Spinal cord (tissue), 10 donors: ENCODE measurements around the gene UBE2U. TPM values are rescaled to one million over a fixed set of nuclear protein-coding genes. Genes with fewer than 3 reads are reported as not detected.
"Not testable (repeated sequence)": the region's sequence is repeated elsewhere in the genome, so short reads cannot be mapped to it uniquely, and the experiment has no call there.

Experiments used
- DNase-seq, 6 donors: peaks; one replicate each; pipeline versions ENCODE4 v3.0.0 to v3.0.0-alpha.2; 2013 to 2015; ENCODE audit warnings: low spot score in 6 of 6, low read depth in 4 of 6
- H3K27ac ChIP-seq: one replicate; pipeline ENCODE4 v1.5.1; 2013; ENCODE audit warnings: low read depth, low read length, control low read depth
- H3K27me3 ChIP-seq: one replicate; pipeline ENCODE4 v1.6.1; 2013; ENCODE audit warnings: low read length; ENCODE audit not compliant: control insufficient read depth, insufficient read depth
- H3K36me3 ChIP-seq: one replicate; pipeline ENCODE4 v1.6.1; 2013; ENCODE audit warnings: low read length; ENCODE audit not compliant: control insufficient read depth, insufficient read depth
- H3K4me1 ChIP-seq: one replicate; pipeline ENCODE4 v1.6.1; 2013; ENCODE audit warnings: low read length; ENCODE audit not compliant: control insufficient read depth, insufficient read depth
- H3K4me3 ChIP-seq: one replicate; pipeline ENCODE4 v1.5.1; 2013; ENCODE audit warnings: low read depth, low read length, control low read depth
- H3K9me3 ChIP-seq: one replicate; pipeline ENCODE4 v1.6.1; 2013; ENCODE audit warnings: low read length; ENCODE audit not compliant: control insufficient read depth, insufficient read depth
- WGBS: methylation state at CpG from one replicate; pipeline ENCODE4 v1.1.5; 2013; ENCODE audit warnings: missing lambda C conversion rate; ENCODE audit not compliant: insufficient coverage; 5-methylcytosine and 5-hydroxymethylcytosine counted together
- polyA plus RNA-seq, 2 donors: library from polyadenylated mRNA; unstranded; fragments of 120-200 nt; gene quantifications; one replicate each; pipeline ENCODE4 v1.2.1, GENCODE V29; 2013; ENCODE audit not compliant: insufficient read length in 2 of 2
- total RNA-seq, 2 donors: library from RNA; depleted of rRNA in 1 of 2; stranded (reverse); fragments of 120-200 nt in 1 of 2; fragments of >200 nt in 1 of 2; gene quantifications; one replicate each; pipeline versions ENCODE4 v1.2.3 to v1.2.4, GENCODE V29; 2013 to 2014
- donor health status: healthy.

Gene UBE2U
- total and polyA plus RNA-seq, 4 donors = not detected

- no peak overlapping the region for H3K4me3 ChIP-seq
- no peaks in the 10 kb centered on the region for H3K9me3 ChIP-seq
- no peaks in the 10 kb centered on the region for H3K27me3 ChIP-seq
- H3K36me3 ChIP-seq = no peaks in the 10 kb centered on the region
- no peak overlapping the region for H3K27ac ChIP-seq
- H3K4me1 ChIP-seq = no peaks in the 10 kb centered on the region
- DNase-seq = peak in 2 of 6 donors; percentile 24 to 37
Measured at GRCh38 chr1:64231654-64232053, 28.2 kb downstream of the UBE2U start.

DNA sequence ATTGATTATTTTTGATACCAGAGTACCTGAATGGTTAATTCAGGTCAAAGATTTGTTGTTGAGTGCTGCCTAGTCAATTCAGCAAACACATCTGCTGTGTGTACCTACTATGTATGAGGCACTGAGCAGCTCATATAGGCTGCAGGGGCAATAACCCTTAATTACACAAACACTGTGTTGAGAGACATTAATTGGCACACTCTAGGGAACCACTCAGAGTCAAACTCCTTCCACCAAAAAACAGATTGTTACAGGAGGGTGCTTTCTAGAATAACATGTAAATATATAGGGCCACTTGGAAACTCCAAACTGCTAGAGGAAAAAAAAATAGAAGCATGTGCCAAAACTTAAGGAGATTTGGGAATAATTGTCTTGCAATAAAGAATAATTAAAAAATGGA is 31.3 kb downstream of the UBE2U start:
- H3K27ac ChIP-seq = no peak overlapping the region

DNA sequence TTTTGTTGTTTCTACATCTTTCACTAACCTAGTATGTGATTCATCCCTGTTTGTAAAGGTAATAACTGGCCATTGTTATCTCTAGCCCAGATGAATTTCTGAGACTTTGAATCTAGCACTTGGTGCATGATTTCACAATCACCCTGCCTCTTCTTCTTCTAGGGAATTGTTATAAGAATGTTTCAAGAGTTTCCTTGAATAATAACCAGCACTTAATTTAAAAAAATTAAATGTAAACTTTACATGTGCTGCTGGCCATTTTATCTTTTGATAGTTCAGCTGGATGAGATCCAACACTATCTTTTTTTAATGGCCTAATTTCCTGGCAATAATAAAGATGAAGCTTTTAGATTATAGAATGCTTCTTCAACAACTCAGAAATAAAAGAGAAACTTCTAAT is 31.8 kb downstream of the UBE2U start:
- Histone ChIP-seq H3K36me3 (no peaks in the 10 kb centered on the region), H3K9me3 (no peaks in the 10 kb centered on the region), H3K27ac (no peak overlapping the region), H3K4me1 (no peaks in the 10 kb centered on the region), H3K4me3 (no peak overlapping the region), H3K27me3 (no peaks in the 10 kb centered on the region)
- no peak for DNase-seq

More for the DNA sequence above, 31.3 kb downstream of the UBE2U start:
- H3K36me3 ChIP-seq = no peaks in the 10 kb centered on the region
- H3K4me1 ChIP-seq = no peaks in the 10 kb centered on the region
- no peak overlapping the region for H3K4me3 ChIP-seq
- no peak for DNase-seq
- H3K27me3 ChIP-seq = no peaks in the 10 kb centered on the region
- H3K9me3 ChIP-seq = no peaks in the 10 kb centered on the region

DNA sequence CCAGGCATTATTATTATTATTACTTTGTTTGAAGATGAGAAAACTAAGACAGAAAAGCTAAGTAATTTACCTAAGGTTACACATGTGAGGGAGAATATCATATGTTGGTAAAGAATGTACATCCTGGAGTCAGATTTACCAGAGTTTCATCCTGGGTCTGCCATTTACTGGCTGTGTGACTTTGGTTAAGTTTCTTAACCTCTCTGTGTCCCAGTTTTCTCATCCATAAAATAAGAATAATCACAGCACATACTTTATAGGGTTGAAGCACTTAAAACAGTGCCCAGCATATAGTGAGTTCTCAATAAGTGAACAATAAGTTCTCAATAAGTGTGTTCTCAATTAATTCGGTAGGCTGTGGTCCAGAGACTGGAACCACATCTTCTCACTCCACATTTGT is 32.5 kb downstream of the UBE2U start:
- WGBS = no CpG with 5 or more reads among the region's 1 CpG

DNA sequence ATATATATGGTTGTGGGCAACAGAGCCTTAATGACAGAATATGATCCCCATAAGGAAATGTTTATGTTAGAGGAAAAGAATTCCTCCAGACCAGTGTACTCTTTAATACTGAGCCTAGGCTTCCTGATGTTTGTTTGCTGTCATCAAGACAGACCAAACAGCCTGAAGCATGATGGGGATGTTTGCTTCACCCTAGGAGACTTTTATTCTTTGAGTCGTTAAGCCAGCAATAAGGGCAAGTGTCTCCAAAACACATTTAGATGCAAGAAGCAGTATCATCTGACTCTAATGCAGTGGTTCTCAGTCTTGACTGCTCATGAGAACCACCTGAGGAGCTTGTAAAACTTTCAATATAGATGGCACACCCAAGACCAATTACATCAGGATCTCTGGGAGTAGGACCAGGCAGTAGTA is 33.1 kb downstream of the UBE2U start:
- Histone ChIP-seq H3K4me3 (no peak overlapping the region), H3K9me3 (no peaks in the 10 kb centered on the region), H3K36me3 (no peaks in the 10 kb centered on the region), H3K27ac (no peak overlapping the region), H3K27me3 (no peaks in the 10 kb centered on the region), H3K4me1 (no peaks in the 10 kb centered on the region)
- WGBS = no CpG with 5 or more reads among the region's 1 CpG
- DNase-seq = no peak

More for the DNA sequence above, 32.5 kb downstream of the UBE2U start:
- no peaks in the 10 kb centered on the region for H3K9me3 ChIP-seq
- no peak for DNase-seq
- H3K27me3 ChIP-seq = no peaks in the 10 kb centered on the region
- no peak overlapping the region for H3K27ac ChIP-seq
- no peaks in the 10 kb centered on the region for H3K36me3 ChIP-seq
- no peaks in the 10 kb centered on the region for H3K4me1 ChIP-seq
- H3K4me3 ChIP-seq = no peak overlapping the region

GRCh38 chr1:64239519-64239918 is 36.1 kb downstream of the UBE2U start:
- not testable (repeated sequence) for H3K4me1 ChIP-seq, H3K27ac ChIP-seq, H3K4me3 ChIP-seq, H3K27me3 ChIP-seq, DNase-seq, H3K36me3 ChIP-seq, H3K9me3 ChIP-seq
- WGBS = no CpG with 5 or more reads among the region's 4 CpGs

GRCh38 chr1:64240206-64240605 is 36.8 kb downstream of the UBE2U start:
- Histone ChIP-seq H3K9me3 (no peaks in the 10 kb centered on the region), H3K27me3 (no peaks in the 10 kb centered on the region), H3K27ac (no peak overlapping the region), H3K36me3 (no peaks in the 10 kb centered on the region), H3K4me1 (no peaks in the 10 kb centered on the region), H3K4me3 (no peak overlapping the region)
- DNase-seq = no peak

- no peaks in the 10 kb centered on the region for H3K4me1 ChIP-seq
- H3K9me3 ChIP-seq = no peaks in the 10 kb centered on the region
- DNase-seq = no peak
- H3K27me3 ChIP-seq = no peaks in the 10 kb centered on the region
- H3K27ac ChIP-seq = no peak overlapping the region
- no peaks in the 10 kb centered on the region for H3K36me3 ChIP-seq
- no peak overlapping the region for H3K4me3 ChIP-seq
Measured at GRCh38 chr1:64241069-64241468, 37.6 kb downstream of the UBE2U start.

DNA sequence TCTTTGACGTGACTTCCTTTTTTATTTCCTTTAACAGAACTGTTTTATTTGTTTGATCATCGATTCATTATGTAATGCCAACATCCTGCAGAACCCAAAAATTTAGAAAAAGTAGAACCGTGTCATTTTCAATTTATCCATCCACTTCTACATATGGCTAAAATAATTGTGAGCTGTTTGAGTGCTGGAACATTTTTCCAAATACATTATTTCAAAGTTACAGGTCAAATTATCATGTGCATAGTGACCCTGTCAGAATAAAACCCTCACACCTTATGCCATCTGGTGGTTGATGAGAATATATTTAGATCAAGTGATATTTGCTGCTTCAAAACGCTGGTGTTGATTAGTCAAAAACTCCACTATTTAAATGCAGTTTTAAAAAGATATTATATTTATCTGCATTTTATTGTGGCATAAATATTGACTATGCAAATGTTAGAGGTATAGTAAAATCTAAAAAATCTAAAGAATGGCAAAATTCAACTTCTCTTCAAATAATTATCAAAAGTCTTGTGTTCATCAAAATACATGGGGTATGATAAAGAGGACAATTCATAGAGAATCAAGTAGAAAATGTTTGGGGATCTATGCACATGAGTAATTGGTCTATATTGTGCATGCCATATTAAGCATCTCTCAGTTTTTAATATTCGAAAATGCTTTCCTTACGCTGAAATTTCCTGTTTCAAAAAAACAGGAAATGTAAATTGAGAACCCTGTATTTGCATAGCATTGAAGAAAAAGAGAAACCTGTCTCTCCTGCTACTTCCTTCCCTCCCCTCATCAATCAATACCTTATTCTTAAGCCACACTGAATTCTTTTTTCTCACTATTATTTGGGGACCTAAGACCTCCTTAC is 39.7 kb downstream of the UBE2U start:
- Histone ChIP-seq H3K9me3 (no peaks in the 10 kb centered on the region), H3K27me3 (no peaks in the 10 kb centered on the region), H3K27ac (no peak overlapping the region), H3K4me1 (no peaks in the 10 kb centered on the region), H3K36me3 (no peaks in the 10 kb centered on the region), H3K4me3 (no peak overlapping the region)
- WGBS = no CpG with 5 or more reads among the region's 6 CpGs
- peak in 3 of 6 donors; percentile 44 to 85 (median 53) for DNase-seq

GRCh38 chr1:64243757-64244080 is 40.3 kb downstream of the UBE2U start:
- H3K27me3 ChIP-seq = no peaks in the 10 kb centered on the region
- no peaks in the 10 kb centered on the region for H3K9me3 ChIP-seq
- H3K36me3 ChIP-seq = no peaks in the 10 kb centered on the region
- H3K4me3 ChIP-seq = no peak overlapping the region
- H3K27ac ChIP-seq = no peak overlapping the region
- WGBS = 67% methylated on average over 1 of the region's 4 CpGs
- DNase-seq = no peak
- no peaks in the 10 kb centered on the region for H3K4me1 ChIP-seq
